SK-N-SH (cell line): Measurements from ENCODE around the gene ZMYND8.

Experiments
- EP300 ChIP-seq, 2 experiments: IDR thresholded peaks; 2 replicates each; pipeline versions ENCODE4 v1.4.0 to v1.6.1; 2012; ENCODE audit warnings: borderline replicate concordance in 1 of 2, low read depth in 1 of 2, low read length in 1 of 2
- MXI1 ChIP-seq: IDR thresholded peaks from 2 replicates; pipeline ENCODE4 v1.6.1; 2012; ENCODE audit warnings: mild to moderate bottlenecking, low read depth, low read length, improper control_type of control experiment
- NRF1 ChIP-seq: IDR thresholded peaks from 2 replicates; pipeline ENCODE4 v1.6.1; 2012; ENCODE audit warnings: low read depth, mild to moderate bottlenecking, low read length
- RAD21 ChIP-seq: IDR thresholded peaks from 2 replicates; pipeline ENCODE4 v1.6.1; 2012; ENCODE audit warnings: mild to moderate bottlenecking, low read length
- TF ChIP-seq, protein P1 (sequence below): IDR thresholded peaks from 2 replicates; pipeline ENCODE4; 2012
- TF ChIP-seq, protein P2 (sequence below): fragments of 200-600 bp; sonication (generic); IDR thresholded peaks from 2 replicates; pipeline ENCODE4 v1.6.1; 2017; ENCODE audit warnings: antibody characterized with exemption, mild to moderate bottlenecking, moderate library complexity
- TF ChIP-seq, protein P3 (sequence below): IDR thresholded peaks from 2 replicates; pipeline ENCODE4 v1.4.0; 2012; ENCODE audit warnings: low read depth

DNA sequence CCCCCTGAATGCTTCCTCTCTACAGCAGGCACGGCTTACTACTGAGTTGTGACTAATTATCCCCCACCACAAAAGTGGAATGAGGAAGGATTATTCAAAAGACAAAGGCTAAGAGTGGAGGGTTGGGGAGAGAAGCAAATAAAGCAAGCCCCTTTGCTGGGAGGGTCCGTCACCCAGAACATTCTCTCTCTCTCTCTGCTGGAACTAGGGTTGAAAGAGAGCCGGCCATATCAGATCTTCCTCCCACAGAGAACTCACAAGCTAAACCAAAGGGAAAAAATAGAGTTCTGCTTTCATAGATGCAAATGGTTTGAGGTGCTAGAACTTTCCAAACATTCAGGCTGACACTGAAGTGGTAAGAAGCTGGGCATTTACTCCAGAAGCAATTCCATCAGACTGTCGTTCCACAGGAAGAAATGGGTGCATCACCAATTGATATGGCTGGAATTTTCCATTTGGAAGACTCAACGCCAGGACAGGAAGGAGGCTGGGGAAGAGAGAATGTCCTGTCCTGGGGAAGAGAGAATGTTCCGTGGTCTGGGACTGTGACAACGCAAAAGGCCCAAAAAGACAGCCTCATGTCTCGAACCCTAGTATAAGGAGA is 7.9 kb downstream of the ZMYND8 start:
- TF ChIP-seq EP300 (IDR thresholded peaks at IDR 0.05; ENCODE audit: borderline replicate concordance in 1 of 2, low read depth in 1 of 2, low read length in 1 of 2) (no peak), RAD21 (no peak), MXI1 (no peak), NRF1 (no peak)
- TF ChIP-seq, protein P1, sequence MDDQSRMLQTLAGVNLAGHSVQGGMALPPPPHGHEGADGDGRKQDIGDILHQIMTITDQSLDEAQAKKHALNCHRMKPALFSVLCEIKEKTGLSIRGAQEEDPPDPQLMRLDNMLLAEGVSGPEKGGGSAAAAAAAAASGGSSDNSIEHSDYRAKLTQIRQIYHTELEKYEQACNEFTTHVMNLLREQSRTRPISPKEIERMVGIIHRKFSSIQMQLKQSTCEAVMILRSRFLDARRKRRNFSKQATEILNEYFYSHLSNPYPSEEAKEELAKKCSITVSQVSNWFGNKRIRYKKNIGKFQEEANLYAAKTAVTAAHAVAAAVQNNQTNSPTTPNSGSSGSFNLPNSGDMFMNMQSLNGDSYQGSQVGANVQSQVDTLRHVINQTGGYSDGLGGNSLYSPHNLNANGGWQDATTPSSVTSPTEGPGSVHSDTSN: no peak
- TF ChIP-seq, protein P2, sequence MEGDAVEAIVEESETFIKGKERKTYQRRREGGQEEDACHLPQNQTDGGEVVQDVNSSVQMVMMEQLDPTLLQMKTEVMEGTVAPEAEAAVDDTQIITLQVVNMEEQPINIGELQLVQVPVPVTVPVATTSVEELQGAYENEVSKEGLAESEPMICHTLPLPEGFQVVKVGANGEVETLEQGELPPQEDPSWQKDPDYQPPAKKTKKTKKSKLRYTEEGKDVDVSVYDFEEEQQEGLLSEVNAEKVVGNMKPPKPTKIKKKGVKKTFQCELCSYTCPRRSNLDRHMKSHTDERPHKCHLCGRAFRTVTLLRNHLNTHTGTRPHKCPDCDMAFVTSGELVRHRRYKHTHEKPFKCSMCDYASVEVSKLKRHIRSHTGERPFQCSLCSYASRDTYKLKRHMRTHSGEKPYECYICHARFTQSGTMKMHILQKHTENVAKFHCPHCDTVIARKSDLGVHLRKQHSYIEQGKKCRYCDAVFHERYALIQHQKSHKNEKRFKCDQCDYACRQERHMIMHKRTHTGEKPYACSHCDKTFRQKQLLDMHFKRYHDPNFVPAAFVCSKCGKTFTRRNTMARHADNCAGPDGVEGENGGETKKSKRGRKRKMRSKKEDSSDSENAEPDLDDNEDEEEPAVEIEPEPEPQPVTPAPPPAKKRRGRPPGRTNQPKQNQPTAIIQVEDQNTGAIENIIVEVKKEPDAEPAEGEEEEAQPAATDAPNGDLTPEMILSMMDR: no peak
- TF ChIP-seq, protein P3, sequence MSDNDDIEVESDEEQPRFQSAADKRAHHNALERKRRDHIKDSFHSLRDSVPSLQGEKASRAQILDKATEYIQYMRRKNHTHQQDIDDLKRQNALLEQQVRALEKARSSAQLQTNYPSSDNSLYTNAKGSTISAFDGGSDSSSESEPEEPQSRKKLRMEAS: no peak
